ENCODE data around the gene SLC32A1. TPM values are rescaled to one million over a fixed set of nuclear protein-coding genes. Genes with fewer than 3 reads are reported as not detected.

Gene SLC32A1
- polyA plus RNA-seq, 10 donors, result not detected

- peak in 1 of 3 donors; percentile 13 for DNase-seq
Observed at GRCh38 chr20:38725148-38725901, 1.0 kb downstream of the SLC32A1 start.

DNA sequence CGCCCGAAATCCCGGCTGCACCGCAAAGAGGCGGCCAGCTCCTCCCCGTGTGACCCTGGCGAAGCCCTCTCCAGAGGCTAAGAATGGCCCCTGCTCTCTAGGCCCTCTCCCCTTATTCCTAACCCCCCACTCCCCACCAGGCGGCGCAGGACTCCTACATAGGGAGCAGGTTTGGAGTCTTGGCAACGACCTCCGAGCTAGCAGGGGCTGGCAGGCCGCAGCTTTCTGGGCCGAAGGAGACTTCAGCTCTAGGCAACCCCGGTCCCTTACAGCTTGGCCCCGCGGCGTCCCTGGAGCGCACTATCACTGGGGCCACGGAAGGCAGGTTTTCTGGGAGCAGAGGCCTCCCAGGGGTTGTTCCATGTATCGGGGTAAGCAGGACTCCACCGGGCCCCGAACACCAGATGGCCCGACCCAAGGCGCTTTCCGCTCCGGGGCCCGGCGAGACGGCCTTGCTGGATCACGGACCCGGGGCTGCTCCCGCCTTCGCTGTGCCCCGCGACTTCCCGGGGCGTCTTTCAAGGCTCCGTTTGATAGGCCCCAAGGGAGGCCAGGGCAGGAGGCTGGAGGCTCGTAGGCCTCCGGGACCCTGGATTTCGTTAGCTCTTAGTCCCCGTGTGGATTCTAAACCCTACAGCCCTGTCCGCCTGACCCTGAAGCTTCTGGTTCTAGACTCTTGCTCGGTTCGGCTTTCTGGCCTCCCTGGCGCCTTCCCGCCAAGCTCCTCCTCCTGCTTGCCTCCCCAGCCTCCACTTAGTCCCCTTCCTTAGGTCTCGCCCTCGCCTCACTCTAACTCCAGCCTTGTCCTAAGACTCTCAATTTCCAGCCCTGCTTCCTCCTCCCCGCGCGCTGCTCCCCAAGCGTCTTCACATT is 1.9 kb downstream of the SLC32A1 start:
- DNase-seq, result peak in 2 of 3 donors; percentile 41 to 68

DNA sequence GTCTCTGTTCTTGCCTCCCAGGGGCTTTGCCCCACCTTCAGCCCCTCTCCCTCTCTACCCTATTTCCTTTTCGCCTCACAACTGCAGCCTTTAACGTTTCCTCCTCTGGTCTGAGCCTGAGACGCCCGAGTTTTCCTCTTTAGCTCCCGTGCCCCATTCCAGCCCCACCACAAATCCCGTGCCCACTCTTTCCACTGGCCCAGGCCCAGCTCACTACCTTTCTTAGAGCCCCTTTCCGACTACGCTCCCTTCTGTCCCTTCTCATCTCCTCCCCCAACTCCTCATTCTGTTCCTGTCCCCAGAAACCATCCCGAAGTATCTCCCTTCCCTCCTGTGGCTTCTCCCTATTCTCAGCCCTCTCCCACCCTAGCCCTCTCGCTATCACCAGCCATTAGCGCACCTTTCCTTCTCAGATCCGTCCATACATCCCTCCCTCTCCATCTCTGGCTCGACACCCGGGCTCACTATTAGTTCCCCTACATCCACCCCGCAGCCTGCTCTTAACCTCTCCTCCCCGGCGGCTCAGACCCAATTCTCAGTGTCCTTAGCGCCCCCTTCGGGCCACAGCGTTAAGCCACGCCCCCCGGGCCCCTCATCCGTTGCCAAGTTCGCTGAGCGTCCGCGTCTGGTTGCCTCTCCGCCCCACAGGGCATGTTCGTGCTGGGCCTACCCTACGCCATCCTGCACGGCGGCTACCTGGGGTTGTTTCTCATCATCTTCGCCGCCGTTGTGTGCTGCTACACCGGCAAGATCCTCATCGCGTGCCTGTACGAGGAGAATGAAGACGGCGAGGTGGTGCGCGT is 2.7 kb downstream of the SLC32A1 start:
- DNase-seq, result peak in 2 of 3 donors; percentile 40 to 59

DNA sequence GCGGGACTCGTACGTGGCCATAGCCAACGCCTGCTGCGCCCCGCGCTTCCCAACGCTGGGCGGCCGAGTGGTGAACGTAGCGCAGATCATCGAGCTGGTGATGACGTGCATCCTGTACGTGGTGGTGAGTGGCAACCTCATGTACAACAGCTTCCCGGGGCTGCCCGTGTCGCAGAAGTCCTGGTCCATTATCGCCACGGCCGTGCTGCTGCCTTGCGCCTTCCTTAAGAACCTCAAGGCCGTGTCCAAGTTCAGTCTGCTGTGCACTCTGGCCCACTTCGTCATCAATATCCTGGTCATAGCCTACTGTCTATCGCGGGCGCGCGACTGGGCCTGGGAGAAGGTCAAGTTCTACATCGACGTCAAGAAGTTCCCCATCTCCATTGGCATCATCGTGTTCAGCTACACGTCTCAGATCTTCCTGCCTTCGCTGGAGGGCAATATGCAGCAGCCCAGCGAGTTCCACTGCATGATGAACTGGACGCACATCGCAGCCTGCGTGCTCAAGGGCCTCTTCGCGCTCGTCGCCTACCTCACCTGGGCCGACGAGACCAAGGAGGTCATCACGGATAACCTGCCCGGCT is 3.4 kb downstream of the SLC32A1 start:
- peak in 1 of 3 donors; percentile 33 for DNase-seq

DNA sequence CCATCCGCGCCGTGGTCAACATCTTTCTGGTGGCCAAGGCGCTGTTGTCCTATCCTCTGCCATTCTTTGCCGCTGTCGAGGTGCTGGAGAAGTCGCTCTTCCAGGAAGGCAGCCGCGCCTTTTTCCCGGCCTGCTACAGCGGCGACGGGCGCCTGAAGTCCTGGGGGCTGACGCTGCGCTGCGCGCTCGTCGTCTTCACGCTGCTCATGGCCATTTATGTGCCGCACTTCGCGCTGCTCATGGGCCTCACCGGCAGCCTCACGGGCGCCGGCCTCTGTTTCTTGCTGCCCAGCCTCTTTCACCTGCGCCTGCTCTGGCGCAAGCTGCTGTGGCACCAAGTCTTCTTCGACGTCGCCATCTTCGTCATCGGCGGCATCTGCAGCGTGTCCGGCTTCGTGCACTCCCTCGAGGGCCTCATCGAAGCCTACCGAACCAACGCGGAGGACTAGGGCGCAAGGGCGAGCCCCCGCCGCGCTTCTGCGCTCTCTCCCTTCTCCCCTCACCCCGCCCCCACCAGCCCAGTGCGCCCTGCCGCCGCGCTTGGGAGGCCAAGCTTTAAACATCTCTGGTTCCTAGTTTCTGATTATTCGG is 4.0 kb downstream of the SLC32A1 start:
- DNase-seq, result peak in 1 of 3 donors; percentile 35

GRCh38 chr20:38728911-38729642 is 4.8 kb downstream of the SLC32A1 start:
- DNase-seq, result peak in 1 of 3 donors; percentile 25

GRCh38 chr20:38729767-38730166 is 5.5 kb downstream of the SLC32A1 start:
- DNase-seq, result no peak

GRCh38 chr20:38730167-38730988 is 6.1 kb downstream of the SLC32A1 start:
- peak in 1 of 3 donors; percentile 28 for DNase-seq

- peak; percentile 20 to 83 (median 59) for DNase-seq
Observed at GRCh38 chr20:38730989-38731737, 6.9 kb downstream of the SLC32A1 start.

GRCh38 chr20:38731738-38732113 is 7.4 kb downstream of the SLC32A1 start:
- no peak for DNase-seq

DNA sequence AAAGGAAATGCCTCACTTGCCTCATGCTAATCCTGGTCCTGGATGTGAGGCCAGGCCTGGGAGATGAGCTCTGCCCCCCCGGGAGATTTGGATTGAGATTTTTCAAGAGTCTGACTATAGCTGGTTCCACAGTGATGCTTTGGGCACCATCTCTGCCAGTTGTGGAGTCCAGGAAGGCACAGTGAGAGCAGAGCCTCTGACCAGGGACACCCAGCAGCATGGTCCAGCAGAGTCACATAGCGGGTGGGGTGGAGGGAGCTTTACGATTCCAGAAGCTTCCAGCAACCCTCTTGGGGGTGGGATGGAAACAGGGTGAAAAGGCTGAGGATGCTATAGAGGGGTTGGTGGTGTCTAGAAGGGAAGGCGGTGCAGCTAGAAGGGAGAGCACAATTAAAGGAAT is 8.7 kb downstream of the SLC32A1 start:
- no peak for DNase-seq

DNA sequence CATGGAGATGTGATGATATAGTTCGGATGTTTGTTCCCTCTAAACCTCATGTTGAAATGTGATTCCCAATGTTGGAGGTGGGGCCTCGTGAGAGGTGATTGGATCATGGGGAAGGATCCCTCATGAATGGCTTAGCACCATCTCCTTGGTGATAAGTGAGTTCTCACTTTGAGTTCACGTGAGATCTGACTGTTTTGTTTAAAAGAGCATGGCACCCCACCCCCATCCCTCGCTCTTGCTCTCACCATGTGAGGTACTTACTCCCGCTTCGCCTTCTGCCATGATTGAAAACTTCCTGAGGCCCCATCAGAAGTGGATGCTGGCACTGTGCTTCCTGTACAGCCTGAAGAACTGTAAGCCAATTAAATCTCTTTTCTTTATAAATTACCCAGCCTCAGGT is 10.9 kb downstream of the SLC32A1 start:
- no peak for DNase-seq

GRCh38 chr20:38737887-38738286 is 13.6 kb downstream of the SLC32A1 start:
- DNase-seq, result no peak

DNA sequence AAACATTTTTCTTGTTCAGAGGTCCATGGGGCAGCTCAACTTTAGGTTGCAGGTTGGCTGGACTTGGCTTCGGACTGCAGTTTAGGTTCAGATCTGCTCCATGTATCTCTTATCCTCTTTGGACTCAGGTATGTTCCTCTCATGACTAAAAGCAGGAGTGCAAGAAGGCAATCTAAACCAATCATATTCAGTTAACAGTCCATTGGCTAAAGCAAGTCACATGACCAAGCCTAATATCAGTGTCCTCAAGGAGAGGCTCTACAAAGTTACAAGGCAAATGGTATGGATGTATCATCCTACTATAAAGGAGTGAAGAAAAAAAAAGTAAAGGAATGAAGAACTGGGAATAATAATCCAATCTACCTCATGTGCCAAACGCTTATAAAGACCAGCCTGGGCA is 21.5 kb downstream of the SLC32A1 start:
- DNase-seq, result no peak

GRCh38 chr20:38747495-38748096 is 23.3 kb downstream of the SLC32A1 start:
- no peak for DNase-seq

- DNase-seq, result peak; percentile 87 to 97 (median 93)
Observed at GRCh38 chr20:38748097-38748860, 24.0 kb downstream of the SLC32A1 start, which contains the start of gene ACTR5. ACTR5 (plus strand) TSS chr20:38748460; CDS start chr20:38748479, 19 bp downstream.

GRCh38 chr20:38748861-38749149 is 24.5 kb downstream of the SLC32A1 start:
- no peak for DNase-seq

Measured in muscle of back (tissue), 11 donors.